ENCODE measurements around the gene SHMT1.

Gene SHMT1

GRCh38 chr17:18323007-18323406 lies 40.3 kb downstream of the SHMT1 start:
- CTCF ChIA-PET: no interaction called here
- TF ChIP-seq NFRKB (IDR thresholded peaks at IDR 0.05): no peak
- TF ChIP-seq ELF4 (IDR thresholded peaks at IDR 0.05): no peak
- TF ChIP-seq BHLHE40 (IDR thresholded peaks at IDR 0.05; ENCODE audit: borderline replicate concordance): no peak
- TF ChIP-seq SP1 (IDR thresholded peaks at IDR 0.05): no peak
- no peak for TF ChIP-seq L3MBTL2 (conservative IDR thresholded peaks at IDR 0.05)
- no peak for TF ChIP-seq PKNOX1 (IDR thresholded peaks at IDR 0.05)
- no peak for TF ChIP-seq FOXA1 (IDR thresholded peaks at IDR 0.05)
- no peak for TF ChIP-seq HDGF (IDR thresholded peaks at IDR 0.05; ENCODE audit: borderline replicate concordance)
- no peak for TF ChIP-seq SUZ12 (IDR thresholded peaks at IDR 0.05)
- POLR2A ChIA-PET: interaction anchor here (1.1 kb wide), 1 partner anchor 59 kb away, joined by 3 read pairs; no protein-coding TSS in a partner anchor
- no peak for DNase-seq (ENCODE audit: extremely low spot score)

DNA sequence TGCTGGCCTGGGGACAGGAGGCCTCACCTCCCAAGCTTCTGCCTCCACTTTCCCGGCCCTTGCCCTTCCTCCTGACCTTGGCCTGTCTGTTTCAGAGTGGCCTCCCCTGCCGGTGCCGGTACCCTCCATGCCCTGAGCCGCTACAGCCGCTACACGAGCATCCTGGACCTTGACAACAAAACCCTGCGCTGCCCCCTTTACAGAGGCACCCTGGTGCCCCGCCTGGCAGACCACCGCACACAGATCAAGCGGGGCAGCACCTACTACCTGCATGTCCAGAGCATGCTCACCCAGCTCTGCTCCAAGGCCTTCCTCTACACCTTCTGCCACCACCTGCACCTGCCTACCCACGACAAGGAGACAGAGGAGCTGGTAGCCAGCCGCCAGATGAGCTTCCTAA lies 40.8 kb downstream of the SHMT1 start:
- DNase-seq (ENCODE audit: extremely low spot score): no peak
- ChIA-PET POLR2A (interaction anchor here (1.1 kb wide), 1 partner anchor 58 kb away, joined by 3 read pairs; no protein-coding TSS in a partner anchor), CTCF (no interaction called here)
- TF ChIP-seq BHLHE40 (IDR thresholded peaks at IDR 0.05; ENCODE audit: borderline replicate concordance) (no peak), LEF1 (IDR thresholded peaks at IDR 0.05; ENCODE audit: borderline replicate concordance) (no peak), L3MBTL2 (conservative IDR thresholded peaks at IDR 0.05) (no peak), HDGF (IDR thresholded peaks at IDR 0.05; ENCODE audit: borderline replicate concordance) (no peak), CTBP1 (IDR thresholded peaks at IDR 0.05; ENCODE audit: borderline replicate concordance) (no peak), ZNF384 (IDR thresholded peaks at IDR 0.05) (no peak), FOXM1 (IDR thresholded peaks at IDR 0.05; ENCODE audit: borderline replicate concordance) (no peak), TARDBP (IDR thresholded peaks at IDR 0.05) (no peak), PKNOX1 (IDR thresholded peaks at IDR 0.05) (no peak), FOXA1 (IDR thresholded peaks at IDR 0.05) (no peak)

DNA sequence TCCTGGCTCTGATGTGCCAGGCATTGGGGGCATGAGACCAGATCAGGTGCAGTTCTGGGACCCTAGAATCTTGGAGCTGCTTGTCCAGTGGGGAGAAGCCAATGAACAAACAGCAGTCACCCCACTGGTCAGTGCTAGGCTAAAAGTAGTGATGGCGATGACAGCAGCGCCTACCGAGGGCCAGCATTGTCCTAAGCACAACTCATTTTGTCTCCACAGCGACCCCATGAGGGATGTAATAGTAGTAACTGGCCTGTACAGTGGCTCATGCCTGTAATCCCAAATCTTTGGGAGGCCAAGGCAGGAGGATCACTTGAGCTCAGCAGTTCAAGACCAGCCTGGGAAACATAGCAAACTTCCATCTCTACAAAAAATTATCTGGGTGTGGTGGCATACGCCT lies 42.0 kb downstream of the SHMT1 start:
- TF ChIP-seq CTBP1 (IDR thresholded peaks at IDR 0.05; ENCODE audit: borderline replicate concordance) (no peak), ARNT (IDR thresholded peaks at IDR 0.05) (no peak), L3MBTL2 (conservative IDR thresholded peaks at IDR 0.05) (no peak), HDGF (IDR thresholded peaks at IDR 0.05; ENCODE audit: borderline replicate concordance) (no peak), SUZ12 (IDR thresholded peaks at IDR 0.05) (no peak)
- POLR2A ChIA-PET: no interaction called here
- no peak for DNase-seq (ENCODE audit: extremely low spot score)
- CTCF ChIA-PET: no interaction called here

DNA sequence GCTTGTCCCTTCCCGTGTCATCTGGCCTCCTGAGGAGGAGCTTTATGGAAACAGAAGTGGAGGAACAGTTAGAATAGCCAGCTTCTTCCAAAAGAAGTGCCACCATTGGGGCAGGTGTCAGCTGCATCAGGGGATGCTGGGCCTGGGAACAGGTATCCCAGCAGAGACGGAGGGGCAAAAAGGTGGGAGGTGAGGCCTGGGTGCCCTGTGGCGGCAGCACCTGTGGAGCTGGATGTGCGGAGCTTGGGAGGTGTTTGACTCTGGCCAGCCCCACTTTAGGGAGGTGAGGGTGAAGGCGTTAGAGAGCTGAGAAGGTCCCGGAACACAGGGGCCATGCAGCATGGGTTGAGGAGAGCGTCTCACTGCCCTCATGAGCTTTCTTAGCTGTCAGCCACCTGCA lies 43.0 kb downstream of the SHMT1 start:
- CTCF ChIA-PET: interaction anchor here (0.9 kb wide), 1 partner anchor 65 kb away, joined by 3 read pairs; no protein-coding TSS in a partner anchor
- TF ChIP-seq CTBP1 (IDR thresholded peaks at IDR 0.05; ENCODE audit: borderline replicate concordance) (no peak), TARDBP (IDR thresholded peaks at IDR 0.05) (no peak), L3MBTL2 (conservative IDR thresholded peaks at IDR 0.05) (no peak), FOXA1 (IDR thresholded peaks at IDR 0.05) (no peak), PKNOX1 (IDR thresholded peaks at IDR 0.05) (no peak), ZNF384 (IDR thresholded peaks at IDR 0.05) (no peak), LEF1 (IDR thresholded peaks at IDR 0.05; ENCODE audit: borderline replicate concordance) (no peak), SP1 (IDR thresholded peaks at IDR 0.05) (no peak), FOXK2 (IDR thresholded peaks at IDR 0.05) (no peak), HDGF (IDR thresholded peaks at IDR 0.05; ENCODE audit: borderline replicate concordance) (no peak), SUZ12 (IDR thresholded peaks at IDR 0.05) (no peak), BHLHE40 (IDR thresholded peaks at IDR 0.05; ENCODE audit: borderline replicate concordance) (no peak), FOXM1 (IDR thresholded peaks at IDR 0.05; ENCODE audit: borderline replicate concordance) (no peak), NFRKB (IDR thresholded peaks at IDR 0.05) (no peak), ELF4 (IDR thresholded peaks at IDR 0.05) (no peak), ARNT (IDR thresholded peaks at IDR 0.05) (no peak)
- no peak for DNase-seq (ENCODE audit: extremely low spot score)
- POLR2A ChIA-PET: no interaction called here

GRCh38 chr17:18319604-18320256 lies 43.6 kb downstream of the SHMT1 start:
- no peak for TF ChIP-seq TARDBP (IDR thresholded peaks at IDR 0.05)
- DNase-seq (ENCODE audit: extremely low spot score): peak; percentile 52
- CTCF ChIA-PET: interaction anchor here (0.9 kb wide), 1 partner anchor 65 kb away, joined by 3 read pairs; no protein-coding TSS in a partner anchor
- POLR2A ChIA-PET: interaction anchor here (1.6 kb wide), 1 partner anchor 8 kb away, joined by 3 read pairs; no protein-coding TSS in a partner anchor

DNA sequence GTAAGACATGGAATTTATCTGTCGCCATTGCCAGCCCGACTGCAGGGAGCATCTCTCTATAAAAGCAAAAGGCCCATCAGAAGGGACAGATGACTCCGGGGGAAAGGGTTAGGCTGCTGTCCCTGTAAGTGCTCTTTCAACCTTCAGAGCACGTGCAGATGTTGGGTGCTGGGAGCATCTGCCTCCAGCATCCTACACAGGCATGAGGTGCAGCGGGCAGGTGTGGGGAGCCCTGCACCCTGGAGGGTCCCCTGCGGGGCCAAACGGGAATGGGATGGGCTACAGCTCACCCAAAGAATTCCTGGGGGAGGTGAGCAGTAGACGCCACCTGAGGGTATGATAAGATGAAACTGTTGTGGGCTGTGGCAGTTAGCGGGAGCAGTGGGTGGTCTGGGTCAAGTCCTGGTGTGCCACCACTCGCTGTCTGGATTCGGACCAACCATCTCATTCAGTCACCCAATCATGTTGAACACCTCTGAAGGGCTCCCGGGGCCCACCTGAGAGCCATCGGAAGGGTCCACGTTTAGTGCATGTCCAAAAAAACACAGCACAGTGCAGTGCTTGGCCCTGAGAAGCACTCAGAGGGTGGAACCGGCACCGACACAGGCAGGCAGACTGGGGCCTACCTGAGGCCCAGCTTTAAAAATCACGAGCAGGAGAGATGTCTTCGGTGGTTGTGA lies 44.4 kb downstream of the SHMT1 start:
- TF ChIP-seq TARDBP (IDR thresholded peaks at IDR 0.05): no peak
- no peak for TF ChIP-seq FOXM1 (IDR thresholded peaks at IDR 0.05; ENCODE audit: borderline replicate concordance)
- TF ChIP-seq SP1 (IDR thresholded peaks at IDR 0.05): no peak
- no peak for TF ChIP-seq HDGF (IDR thresholded peaks at IDR 0.05; ENCODE audit: borderline replicate concordance)
- TF ChIP-seq NFRKB (IDR thresholded peaks at IDR 0.05): no peak
- TF ChIP-seq ARNT (IDR thresholded peaks at IDR 0.05): no peak
- no peak for TF ChIP-seq FOXA1 (IDR thresholded peaks at IDR 0.05)
- no peak for TF ChIP-seq PKNOX1 (IDR thresholded peaks at IDR 0.05)
- no peak for TF ChIP-seq SUZ12 (IDR thresholded peaks at IDR 0.05)
- no peak for TF ChIP-seq ELF4 (IDR thresholded peaks at IDR 0.05)
- no peak for TF ChIP-seq LEF1 (IDR thresholded peaks at IDR 0.05; ENCODE audit: borderline replicate concordance)
- no peak for TF ChIP-seq L3MBTL2 (conservative IDR thresholded peaks at IDR 0.05)
- no peak for TF ChIP-seq ZNF384 (IDR thresholded peaks at IDR 0.05)
- TF ChIP-seq CTBP1 (IDR thresholded peaks at IDR 0.05; ENCODE audit: borderline replicate concordance): no peak
- TF ChIP-seq FOXK2 (IDR thresholded peaks at IDR 0.05): no peak
- no peak for TF ChIP-seq BHLHE40 (IDR thresholded peaks at IDR 0.05; ENCODE audit: borderline replicate concordance)
- POLR2A ChIA-PET: interaction anchor here (1.6 kb wide), 1 partner anchor 9 kb away, joined by 3 read pairs; no protein-coding TSS in a partner anchor
- CTCF ChIA-PET: interaction anchor here (0.7 kb wide), 1 partner anchor 102 kb away, joined by 3 read pairs; no protein-coding TSS in a partner anchor
- DNase-seq (ENCODE audit: extremely low spot score): no peak

All from HEK293T (cell line).